ENCODE data around the gene OXCT2. TPM values are rescaled to one million over a fixed set of nuclear protein-coding genes. Genes with fewer than 3 reads are reported as not detected.

OXCT2 gene
- total and polyA plus RNA-seq, 4 donors = 0.11 to 0.47 (median 0.15) TPM

DNA sequence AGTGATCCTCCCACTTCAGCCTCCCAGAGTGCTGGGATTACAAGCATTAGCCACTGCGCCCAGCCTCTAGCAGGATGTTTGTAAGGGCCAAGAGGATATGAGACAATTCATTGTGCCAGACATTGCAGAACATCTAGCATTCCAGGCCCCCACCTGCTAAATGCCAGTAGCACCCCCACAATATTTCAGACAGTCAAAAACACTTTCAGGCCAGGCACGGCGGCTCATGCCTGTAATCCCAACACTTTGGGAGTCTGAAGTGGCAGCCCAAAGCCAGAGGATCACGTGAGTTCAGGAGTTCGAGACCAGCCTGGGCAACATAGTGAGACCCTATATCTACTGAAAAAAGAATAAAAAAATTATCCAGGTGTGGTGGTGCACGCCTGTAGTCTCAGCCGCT lies 19.6 kb downstream of the OXCT2 start:
- no peaks in the 10 kb centered on the region for H3K9me3 ChIP-seq (ENCODE audit: control insufficient read depth in 4 of 4, low read length in 3 of 4)
- H3K36me3 ChIP-seq (ENCODE audit: control insufficient read depth in 4 of 4, insufficient read depth in 3 of 4, low read depth in 1 of 4, low read length in 3 of 4) = peaks cover 15 to 85% (median 68%) of the 10 kb centered on the region in 4 donors
- DNase-seq (ENCODE audit: low spot score) = no peak
- WGBS = 97% methylated on average over 7 of the region's 7 CpGs
- H3K9ac ChIP-seq (ENCODE audit: low read depth in 1 of 2, low read length in 2 of 2) = no peak overlapping the region
- no peak overlapping the region for H3K27ac ChIP-seq (ENCODE audit: low read depth in 1 of 2, low read length in 2 of 2)
- no peaks in the 10 kb centered on the region for H3K27me3 ChIP-seq (ENCODE audit: control insufficient read depth in 4 of 4, insufficient read depth in 4 of 4, low read length in 3 of 4)
- no peak overlapping the region for H3K4me3 ChIP-seq (ENCODE audit: low read depth in 1 of 3, low read length in 3 of 3)
- TF ChIP-seq HNF4A (conservative IDR thresholded peaks at IDR 0.05) (no peak), JUND (IDR thresholded peaks at IDR 0.05) (no peak), NR2F2 (IDR thresholded peaks at IDR 0.05) (no peak), RAD21 (IDR thresholded peaks at IDR 0.05) (no peak), REST (IDR thresholded peaks at IDR 0.05) (no peak), GABPA (IDR thresholded peaks at IDR 0.05 in 1 of 2, conservative IDR thresholded peaks at IDR 0.05 in 1 of 2) (no peak), HNF4G (IDR thresholded peaks at IDR 0.05) (no peak), YY1 (IDR thresholded peaks at IDR 0.05) (no peak), ATF3 (IDR thresholded peaks at IDR 0.05) (no peak), RXRA (IDR thresholded peaks at IDR 0.05) (no peak), EGR1 (IDR thresholded peaks at IDR 0.05; ENCODE audit: low read depth in 2 of 2) (no peak), TAF1 (conservative IDR thresholded peaks at IDR 0.05) (no peak), CTCF (IDR thresholded peaks at IDR 0.05; ENCODE audit: low read depth, low read length, missing input control) (no peak), MAX (IDR thresholded peaks at IDR 0.05) (no peak), FOXA1 (IDR thresholded peaks at IDR 0.05) (no peak), SP1 (IDR thresholded peaks at IDR 0.05) (no peak), FOXA2 (IDR thresholded peaks at IDR 0.05) (no peak)
- TF ChIP-seq, protein P1, sequence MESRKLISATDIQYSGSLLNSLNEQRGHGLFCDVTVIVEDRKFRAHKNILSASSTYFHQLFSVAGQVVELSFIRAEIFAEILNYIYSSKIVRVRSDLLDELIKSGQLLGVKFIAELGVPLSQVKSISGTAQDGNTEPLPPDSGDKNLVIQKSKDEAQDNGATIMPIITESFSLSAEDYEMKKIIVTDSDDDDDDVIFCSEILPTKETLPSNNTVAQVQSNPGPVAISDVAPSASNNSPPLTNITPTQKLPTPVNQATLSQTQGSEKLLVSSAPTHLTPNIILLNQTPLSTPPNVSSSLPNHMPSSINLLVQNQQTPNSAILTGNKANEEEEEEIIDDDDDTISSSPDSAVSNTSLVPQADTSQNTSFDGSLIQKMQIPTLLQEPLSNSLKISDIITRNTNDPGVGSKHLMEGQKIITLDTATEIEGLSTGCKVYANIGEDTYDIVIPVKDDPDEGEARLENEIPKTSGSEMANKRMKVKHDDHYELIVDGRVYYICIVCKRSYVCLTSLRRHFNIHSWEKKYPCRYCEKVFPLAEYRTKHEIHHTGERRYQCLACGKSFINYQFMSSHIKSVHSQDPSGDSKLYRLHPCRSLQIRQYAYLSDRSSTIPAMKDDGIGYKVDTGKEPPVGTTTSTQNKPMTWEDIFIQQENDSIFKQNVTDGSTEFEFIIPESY (IDR thresholded peaks at IDR 0.05) = no peak
- H3K4me1 ChIP-seq (ENCODE audit: control insufficient read depth in 4 of 4, insufficient read depth in 4 of 4, low read length in 3 of 4) = no peaks in the 10 kb centered on the region
